Raji (cell line): ENCODE data around the gene DUS3L.
A peak's percentile ranks its signal among the peaks of the same experiment; 100 is the strongest.

ENCODE experiments used
- POLR2A ChIP-seq: IDR thresholded peaks from 2 replicates; pipeline ENCODE4 v1.6.1; 2011; ENCODE audit warnings: low read depth, low read length, control low read depth; ENCODE audit not compliant: insufficient read depth

DUS3L gene

DNA sequence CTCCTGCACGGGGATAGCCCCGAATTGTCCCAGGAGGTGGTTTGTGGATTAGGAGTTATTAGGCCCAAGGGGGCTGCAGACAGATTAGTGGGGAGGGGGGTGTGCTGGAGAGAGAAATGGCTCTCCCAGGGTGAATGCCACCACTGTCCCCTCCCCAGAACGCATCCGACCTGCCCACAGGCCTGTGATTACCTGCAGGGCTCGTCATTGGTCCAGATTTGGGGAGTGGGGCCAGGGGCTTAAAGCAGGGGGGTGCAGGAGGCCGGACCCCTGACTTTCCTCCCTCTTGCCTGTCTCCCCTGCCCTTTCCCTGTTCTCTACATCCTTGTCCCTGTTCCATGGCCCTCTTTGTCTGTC, 15.1 kb upstream of the DUS3L start:
- TF ChIP-seq POLR2A: no peak

DNA sequence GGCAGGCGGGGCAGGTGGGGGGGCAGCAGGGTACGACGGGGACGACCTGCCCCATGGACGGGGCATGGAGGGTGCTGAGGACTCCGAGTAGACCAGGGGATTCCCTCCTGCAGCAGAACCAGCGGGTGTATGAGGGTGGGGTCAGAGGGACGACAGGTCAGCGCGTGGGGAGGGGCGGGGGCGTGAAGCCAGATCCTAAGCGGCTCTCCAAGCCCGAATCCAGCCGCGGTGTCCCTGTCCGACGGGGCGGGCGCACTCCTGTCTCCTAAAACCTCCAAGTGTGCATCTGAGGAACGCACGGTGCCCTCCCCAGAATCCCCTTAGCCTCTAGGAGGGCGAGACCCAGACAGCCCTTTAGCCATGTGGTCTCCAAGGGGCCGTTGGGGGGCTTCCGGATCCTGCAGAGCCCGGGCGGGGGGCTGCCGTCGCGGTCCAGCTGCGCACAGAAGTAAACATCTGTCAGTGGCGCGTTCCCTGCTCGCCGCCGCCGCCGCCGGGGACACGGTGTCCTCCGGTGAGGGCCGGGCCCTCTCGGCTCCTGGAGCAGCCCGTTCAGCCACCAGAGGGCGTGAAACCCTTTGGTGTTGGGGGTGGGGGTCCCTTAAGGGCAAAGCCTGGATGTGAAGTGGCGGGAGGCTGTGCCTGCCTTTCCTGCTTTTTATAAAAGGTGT, 14.6 kb upstream of the DUS3L start:
- no peak for TF ChIP-seq POLR2A

GRCh38 chr19:5804516-5805461, 13.8 kb upstream of the DUS3L start, which contains the start of gene NRTN:
Gene NRTN (plus strand): TSS chr19:5805067. CDS start chr19:5824166, 19,099 bp downstream.
- no peak for TF ChIP-seq POLR2A

DNA sequence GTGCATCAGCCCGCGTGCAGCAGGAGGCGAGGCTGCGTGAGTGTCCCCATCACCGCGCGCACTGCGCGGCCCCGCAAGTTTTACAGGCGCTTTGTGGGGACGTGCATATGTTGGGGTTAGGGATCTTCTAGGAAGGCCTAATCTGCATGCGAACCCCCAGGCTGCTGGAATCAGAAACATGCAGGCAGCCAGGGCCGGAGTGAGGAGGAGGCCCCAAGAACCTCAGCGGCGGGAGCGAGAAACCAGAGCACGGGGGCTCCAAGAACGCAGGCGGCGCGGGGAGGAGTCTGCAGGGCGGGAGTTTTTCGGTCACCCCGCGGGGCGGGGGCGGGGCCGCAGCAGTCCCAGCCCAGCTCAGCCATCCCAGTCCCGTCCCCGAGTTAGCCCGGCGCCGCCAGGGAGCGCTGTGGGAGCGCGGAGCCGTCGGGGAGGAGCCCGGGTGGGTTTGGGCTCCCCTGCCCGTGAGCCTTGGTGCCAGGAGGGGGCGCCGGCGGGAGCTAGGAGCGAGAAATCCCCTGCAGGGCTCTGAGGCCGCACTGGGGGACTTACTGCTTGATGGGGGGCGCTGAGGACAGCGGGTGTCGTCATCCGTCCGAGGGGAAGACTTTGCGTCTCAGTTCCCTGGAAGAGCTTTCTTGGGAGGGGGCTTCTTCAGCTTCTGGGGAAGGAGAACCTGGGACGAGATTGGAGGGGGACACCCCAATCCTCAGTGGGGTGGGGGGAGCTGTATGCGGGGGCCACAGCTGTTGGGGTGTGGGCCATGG, 13.0 kb upstream of the DUS3L start:
- 0 out of 2 replicates have a peak, but pooled peaks have one; percentile 23 for TF ChIP-seq POLR2A

DNA sequence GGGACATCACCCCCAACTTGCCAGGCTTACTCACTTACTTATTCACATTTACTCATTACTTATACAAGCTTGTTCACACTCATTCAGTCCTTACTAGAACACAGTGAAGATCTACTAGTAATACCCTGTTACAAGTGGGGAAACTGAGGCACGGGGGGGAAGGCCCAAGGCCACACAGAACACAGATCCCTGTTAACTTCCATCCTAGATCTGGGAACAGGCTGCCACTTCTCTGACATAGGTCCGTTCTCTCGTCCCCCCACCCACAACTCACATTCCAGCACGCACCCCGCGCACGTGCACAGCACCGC, 12.4 kb upstream of the DUS3L start:
- no peak for TF ChIP-seq POLR2A

DNA sequence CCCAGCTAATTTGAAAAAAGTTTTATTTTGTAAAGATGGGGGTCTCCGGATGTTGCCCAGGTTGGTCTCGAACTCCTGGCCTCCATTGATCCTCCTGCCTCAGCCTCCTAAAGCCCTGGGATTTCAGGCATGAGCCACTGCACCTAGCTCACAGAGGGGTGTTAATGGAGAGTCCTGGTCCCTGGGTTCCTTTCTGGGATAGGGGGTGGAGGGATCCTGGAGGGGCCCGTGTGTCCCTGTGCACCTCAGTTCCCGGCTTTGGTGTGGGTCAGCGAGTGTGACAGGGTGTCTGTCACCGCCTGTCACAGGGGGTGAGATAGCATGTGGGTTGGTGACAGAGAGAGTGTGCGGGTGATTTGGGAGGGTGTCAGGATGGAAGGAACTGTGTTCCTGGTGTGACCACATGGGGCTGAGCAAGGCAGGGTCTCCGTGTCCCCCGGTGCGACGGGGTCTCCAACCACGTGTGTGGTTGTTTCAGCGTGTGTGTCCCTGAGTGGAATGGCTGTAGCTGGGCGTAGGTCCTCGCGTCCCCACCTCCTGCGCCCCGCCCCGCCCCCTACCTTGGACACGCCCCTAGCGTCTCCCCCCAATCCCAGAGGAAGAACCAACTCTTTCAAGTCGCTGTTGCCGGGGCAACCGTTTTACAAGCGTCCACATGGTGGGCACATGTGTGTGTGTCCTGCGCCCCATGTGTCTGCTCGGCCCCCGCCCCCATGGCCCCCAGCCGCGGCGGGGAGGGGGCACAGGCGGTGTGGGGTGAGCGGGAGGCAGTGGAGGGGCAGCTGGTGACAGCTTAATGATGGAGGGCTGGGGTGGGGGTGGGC, 11.0 kb upstream of the DUS3L start:
- no peak for TF ChIP-seq POLR2A

DNA sequence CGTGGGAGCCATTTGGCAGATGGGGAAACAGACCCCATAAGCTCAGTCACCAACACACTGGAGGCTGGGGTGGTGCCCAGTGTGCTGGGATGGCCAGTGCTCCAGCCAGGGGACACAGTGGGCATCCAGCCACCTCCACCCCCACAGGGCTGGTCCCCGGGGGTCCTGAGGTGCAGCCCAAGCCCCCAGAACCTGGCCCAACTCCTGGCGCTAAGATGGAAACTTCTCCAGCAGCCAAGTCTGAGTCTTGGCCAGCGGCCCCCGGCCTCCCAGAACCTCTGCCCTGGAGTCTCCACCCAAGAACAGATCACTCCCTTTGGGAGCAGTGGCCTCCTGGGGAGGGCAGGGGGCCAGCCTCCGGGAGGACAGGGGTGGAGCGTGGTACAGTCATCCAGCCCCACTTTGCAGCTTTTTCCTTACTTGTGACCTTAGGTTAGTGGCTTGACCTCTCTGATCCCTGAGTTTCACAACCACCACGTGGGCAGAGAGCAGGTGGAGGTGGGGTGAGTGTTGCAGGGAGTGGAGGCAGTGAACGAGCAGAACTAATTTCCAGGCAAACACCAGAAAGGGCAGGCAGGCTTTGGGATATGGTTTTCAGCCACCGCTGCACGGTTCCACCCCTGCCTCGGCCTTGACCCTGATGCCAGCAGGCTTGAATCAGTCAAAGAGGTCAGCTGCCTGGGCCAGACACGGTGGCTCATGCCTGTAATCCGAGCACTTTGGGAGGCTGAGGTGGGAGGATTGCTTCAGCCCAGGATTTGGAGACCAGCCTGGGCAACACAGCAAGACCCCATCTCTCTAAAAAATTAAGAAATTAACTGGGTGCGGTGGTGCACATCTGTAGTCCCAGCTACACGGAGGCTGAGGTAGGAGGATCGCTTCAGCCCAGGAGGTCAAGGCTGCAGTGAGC, 9.7 kb upstream of the DUS3L start:
- TF ChIP-seq POLR2A: no peak

- TF ChIP-seq POLR2A: no peak
Measured at GRCh38 chr19:5799247-5800241, 8.6 kb upstream of the DUS3L start.

DNA sequence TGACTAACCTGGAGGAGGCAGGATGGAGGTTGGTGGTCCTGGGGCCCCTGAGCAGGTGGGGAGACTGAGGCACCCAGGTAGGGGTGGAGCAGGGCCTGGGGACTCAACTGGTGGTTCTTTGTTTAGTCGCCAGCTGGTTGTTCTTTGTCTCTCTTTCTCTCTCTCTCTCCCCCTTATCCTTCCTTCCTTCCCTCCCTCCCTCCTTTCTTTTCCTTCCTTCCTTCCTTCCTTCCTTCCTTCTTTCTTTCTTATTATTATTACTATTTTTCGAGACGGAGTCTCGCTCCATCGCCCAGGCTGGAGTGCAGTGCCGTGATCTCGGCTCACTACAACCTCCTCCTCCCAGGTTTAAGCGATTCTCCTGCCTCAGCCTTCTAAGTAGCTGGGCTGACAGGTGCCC, 7.3 kb upstream of the DUS3L start:
- TF ChIP-seq POLR2A: no peak

GRCh38 chr19:5795382-5795919, 4.5 kb upstream of the DUS3L start:
- TF ChIP-seq POLR2A: no peak

- TF ChIP-seq POLR2A: no peak
Measured at GRCh38 chr19:5793188-5793587, 2.2 kb upstream of the DUS3L start.

DNA sequence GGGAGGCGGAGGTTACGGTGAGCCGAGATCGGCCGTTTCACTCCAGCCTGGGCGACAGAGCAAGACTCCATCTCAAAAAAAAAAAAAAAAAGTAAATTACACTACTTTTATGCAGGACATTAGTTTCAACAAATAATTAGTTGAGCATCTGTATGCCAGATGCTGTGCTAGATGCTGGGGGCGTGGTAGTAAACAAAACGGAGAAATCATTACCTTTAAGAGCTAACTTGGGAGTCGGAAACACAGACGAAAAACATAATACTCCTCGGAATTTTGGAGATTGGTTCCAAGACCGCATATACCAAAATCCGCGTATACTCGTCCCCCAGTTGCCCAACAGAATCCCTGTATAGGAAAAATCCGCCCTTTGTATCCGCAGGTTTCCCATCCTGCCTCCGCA, 1.3 kb upstream of the DUS3L start:
- no peak for TF ChIP-seq POLR2A
